Hippocampal formation (tissue), 2 donors: Measurements from ENCODE around the gene PRR20D.
"Not testable (repeated sequence)": the region's sequence is repeated elsewhere in the genome, so short reads cannot be mapped to it uniquely, and the experiment has no call there.

Experiments
- DNase-seq, 2 donors: peaks; one replicate each; lab custom pipeline; 2025; lab: John Stamatoyannopoulos, UW

PRR20D gene

GRCh38 chr13:57160332-57160731 is at the start of gene PRR20D:
PRR20D (plus strand) TSS chr13:57160632; CDS start chr13:57161019, 387 bp downstream.
- not testable (repeated sequence) for DNase-seq

- no peak for DNase-seq
Measured at GRCh38 chr13:57114945-57115344, 45.5 kb upstream of the PRR20D start.

- DNase-seq: peak; percentile 1 to 13
Measured at GRCh38 chr13:57123681-57124080, 36.8 kb upstream of the PRR20D start.

- no peak for DNase-seq
Measured at GRCh38 chr13:57128909-57129308, 31.5 kb upstream of the PRR20D start.

GRCh38 chr13:57136093-57136492 is 24.3 kb upstream of the PRR20D start:
- no peak for DNase-seq

- DNase-seq: no peak
Measured at GRCh38 chr13:57137585-57137984, 22.8 kb upstream of the PRR20D start.

- DNase-seq: no peak
Measured at GRCh38 chr13:57138988-57139387, 21.4 kb upstream of the PRR20D start.

GRCh38 chr13:57139781-57140180 is 20.7 kb upstream of the PRR20D start:
- not testable (repeated sequence) for DNase-seq

GRCh38 chr13:57140235-57140968 is 20.0 kb upstream of the PRR20D start, which contains the start of gene PRR20A:
PRR20A (plus strand) TSS chr13:57140918; CDS start chr13:57141305, 387 bp downstream.
- DNase-seq: not testable (repeated sequence)

GRCh38 chr13:57147188-57147587 is 13.2 kb upstream of the PRR20D start, which contains the start of gene PRR20B:
PRR20B (plus strand) TSS chr13:57147488; CDS start chr13:57147875, 387 bp downstream.
- not testable (repeated sequence) for DNase-seq

- DNase-seq: not testable (repeated sequence)
Measured at GRCh38 chr13:57148106-57148505, 12.3 kb upstream of the PRR20D start.

- DNase-seq: not testable (repeated sequence)
Measured at GRCh38 chr13:57153761-57154160, 6.7 kb upstream of the PRR20D start, which contains the start of gene PRR20C. PRR20C (plus strand) TSS chr13:57154061; CDS start chr13:57154448, 387 bp downstream.

GRCh38 chr13:57166897-57167296 is 6.5 kb downstream of the PRR20D start, which contains the start of gene PRR20E:
PRR20E (plus strand) TSS chr13:57167197; CDS start chr13:57167584, 387 bp downstream.
- DNase-seq: not testable (repeated sequence)

GRCh38 chr13:57191667-57192066 is 31.2 kb downstream of the PRR20D start:
- DNase-seq: no peak

GRCh38 chr13:57212989-57213388 is 52.6 kb downstream of the PRR20D start:
- DNase-seq: no peak
